ENCODE data around the gene MINAR2. TPM values are rescaled to one million over a fixed set of nuclear protein-coding genes. Genes with fewer than 3 reads are reported as not detected.

Gene MINAR2
- total RNA-seq, 2 experiments from 2014 or later: not detected

DNA sequence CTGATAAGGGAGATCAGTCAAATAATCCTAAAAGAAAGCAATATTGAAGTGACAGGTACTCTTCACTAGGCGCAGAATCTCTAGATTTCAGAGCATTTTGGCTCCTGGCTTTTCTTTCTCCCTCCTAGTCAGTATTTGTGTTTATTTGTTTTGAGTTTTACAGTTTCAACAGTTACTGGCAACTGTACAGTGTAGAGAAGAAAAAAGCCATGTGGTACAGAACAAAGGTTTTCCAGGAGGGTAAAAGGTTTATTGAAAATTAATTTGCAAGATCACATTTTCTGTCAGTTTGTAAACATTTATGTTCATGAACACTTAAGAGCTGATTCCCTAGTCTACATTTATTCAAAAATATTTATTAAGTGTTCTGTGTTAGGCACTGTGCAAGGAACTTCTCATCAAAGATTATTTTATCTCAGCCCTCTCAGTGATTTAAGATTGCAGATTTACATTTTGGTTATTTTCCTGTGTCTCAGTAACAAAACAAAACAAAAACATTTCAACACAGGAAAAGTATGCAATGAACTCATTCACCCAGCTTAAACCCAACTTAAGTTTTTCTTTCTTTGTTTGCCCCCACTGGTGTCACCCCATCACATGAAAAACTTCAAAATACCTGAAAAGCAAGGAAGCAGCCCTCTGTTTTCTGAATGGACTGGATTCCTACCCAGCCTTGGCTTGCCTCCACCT lies 12.9 kb downstream of the MINAR2 start:
- H3K4me3 Mint-ChIP-seq: no peak overlapping the region
- no peaks in the 10 kb centered on the region for H3K9me3 Mint-ChIP-seq
- POLR2A ChIA-PET: no interaction called here

DNA sequence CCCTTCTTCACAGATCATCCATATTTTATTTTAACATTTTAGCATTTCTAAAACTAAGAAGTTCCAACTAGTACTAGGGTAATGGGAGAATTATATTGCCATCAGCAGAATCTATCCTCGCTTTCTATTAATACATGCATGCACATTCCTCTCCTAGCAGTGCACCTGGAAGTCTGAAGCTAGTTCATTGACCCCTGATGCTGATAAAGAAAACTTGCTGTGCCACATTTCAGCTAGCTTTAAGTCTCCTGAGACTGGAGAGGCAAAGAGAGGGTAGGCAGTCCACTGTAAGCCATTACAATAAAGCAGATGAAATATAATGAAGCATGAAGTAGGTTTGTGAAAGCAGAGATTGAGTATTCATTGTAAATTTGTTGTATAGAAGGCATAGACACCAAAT lies 15.8 kb downstream of the MINAR2 start:
- POLR2A ChIA-PET: no interaction called here
- Mint-ChIP-seq H3K36me3 (no peaks in the 10 kb centered on the region), H3K27ac (no peak overlapping the region), H3K27me3 (peaks cover 9% of the 10 kb centered on the region), H3K4me1 (no peaks in the 10 kb centered on the region), H3K9me3 (no peaks in the 10 kb centered on the region), H3K4me3 (no peak overlapping the region)
- DNase-seq: no peak
- ATAC-seq (ENCODE audit: low read depth): no peak

More for the DNA sequence above, 12.9 kb downstream of the MINAR2 start:
- DNase-seq (no peak), ATAC-seq (ENCODE audit: low read depth) (no peak)
- Mint-ChIP-seq H3K36me3 (no peaks in the 10 kb centered on the region), H3K27me3 (peaks cover 9% of the 10 kb centered on the region), H3K27ac (no peak overlapping the region), H3K4me1 (no peaks in the 10 kb centered on the region)

DNA sequence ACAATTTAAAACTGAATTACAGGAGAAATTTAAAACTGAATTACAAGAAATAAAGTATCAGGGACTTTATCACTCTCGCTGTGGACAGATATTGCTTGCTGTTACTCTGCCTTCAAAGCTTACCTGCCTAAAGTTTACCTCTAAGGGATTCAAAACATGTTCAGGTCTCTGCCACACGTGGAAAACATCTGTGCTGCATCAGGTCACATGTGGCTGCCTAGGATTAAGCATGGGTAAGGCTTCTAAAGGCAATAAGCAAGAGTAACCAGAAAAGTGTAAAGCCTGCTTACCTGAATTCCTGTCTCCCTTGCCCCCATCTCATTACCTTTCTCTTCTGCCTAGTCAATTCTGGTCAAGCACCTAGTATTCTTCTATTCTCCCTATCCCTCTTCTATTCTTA lies 18.9 kb downstream of the MINAR2 start:
- DNase-seq (no peak), ATAC-seq (ENCODE audit: low read depth) (no peak)
- Mint-ChIP-seq H3K4me1 (no peaks in the 10 kb centered on the region), H3K27ac (no peak overlapping the region), H3K4me3 (no peak overlapping the region), H3K9me3 (no peaks in the 10 kb centered on the region), H3K27me3 (peaks cover 1% of the 10 kb centered on the region), H3K36me3 (no peaks in the 10 kb centered on the region)
- POLR2A ChIA-PET: no interaction called here

DNA sequence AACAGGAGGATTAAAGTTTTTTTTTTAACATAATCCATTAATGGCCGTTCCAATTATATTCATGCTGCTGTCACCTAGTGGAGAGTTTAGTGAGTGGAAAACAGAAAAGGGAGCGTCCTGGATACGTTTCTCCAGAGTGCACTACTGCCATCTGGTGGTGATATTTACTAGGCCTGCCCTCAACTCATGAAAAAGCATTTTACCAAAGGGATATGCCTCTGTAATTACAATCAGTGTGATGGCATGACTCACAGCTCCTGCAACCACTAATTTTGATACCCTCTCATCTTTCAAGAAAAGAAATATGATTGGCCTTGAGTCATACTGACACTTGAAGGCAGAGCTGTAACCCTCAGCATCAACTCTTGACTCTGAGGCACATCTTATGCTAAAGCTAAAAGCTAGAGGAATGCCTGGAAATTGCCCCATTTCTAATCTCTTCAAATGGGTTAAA lies 20.1 kb downstream of the MINAR2 start:
- H3K27me3 Mint-ChIP-seq: no peaks in the 10 kb centered on the region
- no peak overlapping the region for H3K4me3 Mint-ChIP-seq
- no peak overlapping the region for H3K27ac Mint-ChIP-seq
- no peak for DNase-seq
- ATAC-seq (ENCODE audit: low read depth): peak; percentile 79
- POLR2A ChIA-PET: no interaction called here
- H3K36me3 Mint-ChIP-seq: no peaks in the 10 kb centered on the region
- no peaks in the 10 kb centered on the region for H3K9me3 Mint-ChIP-seq
- no peaks in the 10 kb centered on the region for H3K4me1 Mint-ChIP-seq

DNA sequence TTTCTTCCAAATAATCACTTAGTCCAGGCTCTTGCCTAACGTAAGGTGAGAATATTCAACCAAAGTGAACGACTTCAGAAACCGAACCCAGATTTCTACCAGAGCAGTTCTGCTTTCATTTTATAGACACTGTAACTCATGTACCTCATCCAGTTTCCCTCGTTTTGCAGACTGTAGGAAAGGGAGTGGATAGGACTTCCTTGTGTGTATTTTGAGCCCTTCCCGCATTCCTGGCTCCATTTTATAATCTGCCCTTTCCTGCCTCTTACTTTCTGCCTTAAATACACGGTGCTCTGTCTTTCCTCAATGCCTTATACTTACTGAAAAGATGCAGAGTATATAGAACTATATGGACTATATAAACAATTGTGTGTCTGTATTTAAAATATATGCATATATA lies 20.8 kb downstream of the MINAR2 start:
- Mint-ChIP-seq H3K27me3 (no peaks in the 10 kb centered on the region), H3K36me3 (no peaks in the 10 kb centered on the region), H3K4me1 (no peaks in the 10 kb centered on the region), H3K27ac (no peak overlapping the region), H3K9me3 (no peaks in the 10 kb centered on the region), H3K4me3 (no peak overlapping the region)
- DNase-seq (no peak), ATAC-seq (ENCODE audit: low read depth) (no peak)
- POLR2A ChIA-PET: no interaction called here

DNA sequence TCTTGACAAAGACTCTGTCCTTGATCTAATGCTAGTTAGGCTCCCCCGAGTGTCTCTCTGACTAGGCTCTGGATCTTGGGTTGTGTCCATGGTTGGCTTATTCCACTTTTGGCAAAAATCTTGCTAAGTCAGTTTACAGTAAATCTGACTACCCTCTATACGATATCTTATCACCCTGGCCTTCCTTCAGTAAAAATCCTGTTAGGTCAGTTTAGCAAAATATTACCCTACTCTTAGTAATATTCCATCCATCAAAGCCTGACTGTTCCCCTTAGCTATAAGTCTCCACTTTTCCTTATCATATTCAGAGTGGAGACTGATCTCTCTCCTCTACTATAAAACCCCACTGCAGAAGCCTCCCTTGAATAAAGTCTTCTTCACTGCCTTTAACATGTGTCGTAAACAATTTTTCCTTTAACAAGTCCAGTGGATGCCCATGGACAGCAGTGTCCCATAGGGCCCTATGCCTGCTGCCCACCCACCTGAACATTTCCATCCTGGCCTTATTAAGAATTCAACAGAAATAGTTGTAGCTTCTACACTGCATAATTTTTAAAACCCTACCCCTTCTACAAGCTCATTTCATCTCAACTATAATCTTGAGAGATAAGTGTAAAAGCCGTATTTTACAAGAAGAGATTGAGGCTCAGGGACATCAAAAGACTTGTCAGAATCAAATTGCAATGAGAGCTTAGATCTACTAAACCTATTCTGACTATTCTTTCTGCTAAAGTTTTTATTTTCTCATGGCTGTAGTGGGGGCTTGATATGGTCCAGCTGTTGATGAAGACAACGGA lies 22.3 kb downstream of the MINAR2 start:
- no peaks in the 10 kb centered on the region for H3K4me1 Mint-ChIP-seq
- POLR2A ChIA-PET: no interaction called here
- H3K27ac Mint-ChIP-seq: no peak overlapping the region
- no peaks in the 10 kb centered on the region for H3K27me3 Mint-ChIP-seq
- no peak overlapping the region for H3K4me3 Mint-ChIP-seq
- H3K9me3 Mint-ChIP-seq: no peaks in the 10 kb centered on the region
- no peaks in the 10 kb centered on the region for H3K36me3 Mint-ChIP-seq
- DNase-seq (no peak), ATAC-seq (ENCODE audit: low read depth) (no peak)

DNA sequence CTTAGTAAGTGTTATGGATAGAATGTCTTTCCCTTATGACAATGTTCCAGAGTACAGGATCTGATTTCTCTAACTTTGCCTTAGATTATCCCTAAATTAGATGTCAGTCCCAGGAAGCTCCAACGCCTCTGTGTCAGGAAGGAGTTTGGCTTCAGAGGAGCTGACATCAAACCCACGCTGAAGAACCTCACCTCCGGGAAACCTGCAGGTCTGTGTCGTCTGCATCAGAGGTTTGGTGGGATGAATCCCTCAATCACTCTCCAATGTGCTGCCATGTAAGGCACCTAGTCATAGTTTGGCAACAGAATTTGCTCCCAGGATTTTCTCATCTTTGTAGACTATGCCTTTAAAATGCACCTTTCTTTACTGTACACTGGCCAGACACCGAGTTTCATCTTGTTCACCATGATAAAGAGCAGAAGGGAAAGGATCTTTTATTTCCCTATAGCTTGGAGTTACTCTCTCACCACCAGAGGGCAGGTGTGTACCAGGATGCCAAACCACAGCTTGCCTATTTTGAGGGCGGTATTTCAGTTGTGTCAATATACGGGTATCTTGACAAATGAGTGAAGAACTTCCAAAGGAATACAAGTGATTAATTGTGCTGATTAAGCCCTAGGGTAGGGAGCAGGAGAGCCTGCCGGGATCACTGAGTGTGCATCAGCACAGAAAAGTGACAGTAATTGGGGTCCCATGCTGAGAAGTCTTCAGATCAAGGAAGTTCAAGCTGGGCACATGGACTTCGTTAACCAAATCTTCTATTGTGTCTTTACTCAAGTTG lies 23.4 kb downstream of the MINAR2 start:
- POLR2A ChIA-PET: no interaction called here
- ATAC-seq (ENCODE audit: low read depth): peak; percentile 66

DNA sequence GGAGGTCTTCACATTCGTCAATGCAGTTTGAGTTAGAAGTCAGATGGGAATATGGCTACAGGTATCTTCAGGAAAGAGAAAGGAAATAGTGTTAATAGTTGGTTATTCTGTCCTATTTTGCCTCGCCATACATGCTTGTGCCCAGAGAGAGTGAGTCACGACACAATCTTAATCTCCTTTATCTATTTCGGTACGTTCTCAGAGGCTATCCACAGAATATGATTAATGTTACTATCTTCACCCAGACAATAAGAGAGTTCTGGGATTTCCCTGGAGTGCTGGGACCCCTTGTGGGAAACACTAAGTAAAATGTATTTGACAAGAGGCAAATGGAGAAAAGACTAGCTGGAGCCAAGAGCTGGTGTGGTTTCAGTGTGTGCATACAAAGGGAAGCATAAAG lies 25.5 kb downstream of the MINAR2 start:
- DNase-seq (no peak), ATAC-seq (ENCODE audit: low read depth) (no peak)
- no peaks in the 10 kb centered on the region for H3K4me1 Mint-ChIP-seq
- no peak overlapping the region for H3K4me3 Mint-ChIP-seq
- no peak overlapping the region for H3K27ac Mint-ChIP-seq
- H3K9me3 Mint-ChIP-seq: no peaks in the 10 kb centered on the region
- no peaks in the 10 kb centered on the region for H3K36me3 Mint-ChIP-seq
- POLR2A ChIA-PET: no interaction called here
- no peaks in the 10 kb centered on the region for H3K27me3 Mint-ChIP-seq

More for the DNA sequence above, 23.4 kb downstream of the MINAR2 start:
- Mint-ChIP-seq H3K9me3 (no peaks in the 10 kb centered on the region), H3K4me3 (no peak overlapping the region), H3K36me3 (no peaks in the 10 kb centered on the region), H3K4me1 (no peaks in the 10 kb centered on the region), H3K27me3 (no peaks in the 10 kb centered on the region), H3K27ac (no peak overlapping the region)
- DNase-seq: no peak

DNA sequence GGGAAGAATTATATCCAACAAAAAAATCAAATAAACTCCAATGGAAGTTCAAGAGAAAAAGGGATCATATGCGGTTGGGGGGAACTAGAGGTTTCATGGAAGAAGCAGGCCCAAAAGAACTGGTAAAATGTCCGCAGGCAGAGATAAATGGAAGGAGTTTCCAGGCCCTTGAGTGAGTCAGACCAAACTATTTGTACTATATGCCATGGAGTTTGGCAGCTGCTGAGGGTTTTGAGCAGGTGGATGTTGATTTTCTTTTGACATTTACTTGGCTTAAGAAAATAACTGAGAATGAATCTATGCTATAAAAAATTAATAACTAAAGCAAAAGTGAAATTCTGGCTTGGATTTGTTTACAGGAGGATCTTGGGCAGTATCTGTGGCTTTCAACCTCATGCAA lies 33.7 kb downstream of the MINAR2 start:
- DNase-seq (no peak), ATAC-seq (ENCODE audit: low read depth) (no peak)
- no peaks in the 10 kb centered on the region for H3K4me1 Mint-ChIP-seq
- peaks cover 1% of the 10 kb centered on the region for H3K9me3 Mint-ChIP-seq
- POLR2A ChIA-PET: no interaction called here
- H3K4me3 Mint-ChIP-seq: no peak overlapping the region
- peaks cover 6% of the 10 kb centered on the region for H3K27me3 Mint-ChIP-seq
- no peaks in the 10 kb centered on the region for H3K36me3 Mint-ChIP-seq
- no peak overlapping the region for H3K27ac Mint-ChIP-seq

DNA sequence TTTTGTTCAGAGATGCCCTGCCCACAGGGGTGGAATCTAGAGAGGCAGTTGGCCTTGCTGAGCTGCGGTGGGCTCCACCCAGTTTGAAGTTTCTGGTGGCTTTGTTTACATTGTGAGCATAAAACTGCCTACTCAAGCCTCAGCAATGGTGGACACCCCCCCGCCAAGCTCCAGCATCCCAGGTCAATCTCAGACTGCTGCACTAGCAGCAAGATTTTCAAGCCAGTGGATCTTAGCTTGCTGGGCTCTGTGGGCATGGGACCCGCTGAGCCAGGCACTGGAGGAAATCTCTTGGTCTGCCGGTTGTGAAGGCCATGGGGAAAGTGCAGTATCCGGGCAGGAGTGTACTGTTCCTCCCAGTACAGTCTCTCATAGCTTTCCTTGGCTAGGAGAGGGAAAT lies 55.5 kb downstream of the MINAR2 start:
- H3K27me3 Mint-ChIP-seq: no peaks in the 10 kb centered on the region
- no peak overlapping the region for H3K4me3 Mint-ChIP-seq
- H3K9me3 Mint-ChIP-seq: peaks cover 9% of the 10 kb centered on the region
- no peaks in the 10 kb centered on the region for H3K36me3 Mint-ChIP-seq
- no peak overlapping the region for H3K27ac Mint-ChIP-seq
- POLR2A ChIA-PET: no interaction called here
- ATAC-seq (ENCODE audit: low read depth): no peak
- H3K4me1 Mint-ChIP-seq: no peaks in the 10 kb centered on the region
- DNase-seq: no peak

DNA sequence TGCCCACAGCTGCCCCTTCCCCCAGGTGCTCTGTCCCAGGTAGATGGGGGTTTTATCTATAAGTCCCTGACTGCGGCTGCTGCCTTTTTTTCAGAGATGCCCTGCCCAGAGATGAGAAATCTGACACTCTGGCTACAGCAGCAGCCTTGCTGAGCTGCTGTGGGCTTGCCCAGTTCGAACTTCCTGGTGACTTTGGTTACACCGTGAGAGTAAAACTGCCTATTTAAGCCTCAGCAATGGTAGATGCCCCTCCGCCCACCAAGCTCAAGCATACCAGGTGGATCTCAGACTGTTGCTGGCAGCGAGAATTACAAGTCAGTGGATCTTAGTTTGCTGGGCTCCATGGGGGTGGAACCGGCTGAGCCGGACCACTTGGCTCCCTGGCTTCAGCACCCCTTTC lies 56.8 kb downstream of the MINAR2 start:
- Mint-ChIP-seq H3K4me3 (no peak overlapping the region), H3K4me1 (no peaks in the 10 kb centered on the region), H3K27ac (no peak overlapping the region), H3K36me3 (no peaks in the 10 kb centered on the region), H3K9me3 (peaks cover 6% of the 10 kb centered on the region), H3K27me3 (no peaks in the 10 kb centered on the region)
- DNase-seq: no peak
- POLR2A ChIA-PET: no interaction called here
- ATAC-seq (ENCODE audit: low read depth): no peak

DNA sequence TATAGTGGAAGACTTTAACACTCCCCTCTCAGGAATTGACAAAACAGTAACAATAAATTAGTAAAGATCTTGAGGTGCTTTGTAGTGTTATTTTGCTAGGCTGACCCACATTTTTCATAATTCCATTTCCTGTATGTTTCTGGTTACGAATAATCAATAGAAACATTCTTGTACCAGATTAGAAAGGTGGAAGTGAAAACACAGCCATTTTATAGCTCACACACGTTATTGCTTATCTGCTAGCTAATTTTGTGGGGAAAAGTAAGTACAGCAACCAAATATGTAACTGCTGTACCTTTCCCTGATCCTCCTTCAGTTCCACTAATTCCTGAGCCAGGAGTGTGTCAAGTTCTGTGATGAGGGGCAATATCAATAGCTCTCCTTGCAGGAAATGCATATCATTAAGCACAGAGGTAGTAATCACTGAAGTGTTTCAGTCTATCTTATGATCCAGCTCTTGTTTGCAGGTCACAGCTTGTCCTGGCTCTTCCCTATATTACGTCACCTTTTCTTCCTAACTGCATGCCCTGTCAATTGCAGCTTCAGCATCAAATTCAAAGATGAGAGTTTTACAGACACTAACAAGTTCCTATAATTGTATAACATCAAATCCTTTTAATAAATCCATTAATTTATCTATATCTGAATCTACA lies 59.4 kb downstream of the MINAR2 start:
- H3K27me3 Mint-ChIP-seq: no peaks in the 10 kb centered on the region
- POLR2A ChIA-PET: no interaction called here
- no peak overlapping the region for H3K27ac Mint-ChIP-seq
- no peaks in the 10 kb centered on the region for H3K4me1 Mint-ChIP-seq
- ATAC-seq (ENCODE audit: low read depth) (no peak), DNase-seq (no peak)
- H3K9me3 Mint-ChIP-seq: peaks cover 2% of the 10 kb centered on the region
- no peak overlapping the region for H3K4me3 Mint-ChIP-seq
- no peaks in the 10 kb centered on the region for H3K36me3 Mint-ChIP-seq
